Gastrocnemius medialis (tissue), 4 donors: ENCODE data around the gene FAM107B. TPM values are rescaled to one million over a fixed set of nuclear protein-coding genes. Genes with fewer than 3 reads are reported as not detected.

Experiments
- ATAC-seq, 2 donors: fragments of 150-250 bp; one replicate each; pipeline ENCODE4 v1.9.1; 2016
- DNase-seq, 2 donors: peaks; one replicate each; pipeline ENCODE4 v3.0.0-alpha.2; 2019
- H3K27ac ChIP-seq, 4 donors: fragments of 200-600 bp; sonication (generic); 1 replicate in 1 of 4; 2 replicates in 3 of 4; pipeline ENCODE4 v1.5.1; 2016 to 2018; ENCODE audit warnings: mild to moderate bottlenecking in 2 of 4, moderate library complexity in 1 of 4
- H3K27me3 ChIP-seq, 3 donors: fragments of 200-600 bp; sonication (generic) in 2 of 3; 1 replicate in 1 of 3; 2 replicates in 2 of 3; pipeline versions ENCODE4 v1.5.1 to v1.6.0; 2016 to 2019; ENCODE audit warnings: mild to moderate bottlenecking in 1 of 3, moderate library complexity in 1 of 3
- H3K36me3 ChIP-seq, 2 donors: fragments of 200-600 bp; sonication (generic) in 1 of 2; one replicate each; pipeline ENCODE4 v1.5.1; 2017 to 2018
- H3K4me1 ChIP-seq, 2 donors: fragments of 200-600 bp; sonication (generic) in 1 of 2; one replicate each; pipeline ENCODE4 v1.5.1; 2016 to 2017; ENCODE audit warnings: mild to moderate bottlenecking in 2 of 2
- H3K4me3 ChIP-seq, 4 donors: fragments of 200-600 bp; sonication (generic) in 3 of 4; 1 replicate in 1 of 4; 2 replicates in 3 of 4; pipeline ENCODE4 v1.5.1; 2016 to 2019; ENCODE audit warnings: mild to moderate bottlenecking in 2 of 4
- H3K9me3 ChIP-seq, 3 donors: fragments of 200-600 bp; sonication (generic) in 2 of 3; 1 replicate in 1 of 3; 2 replicates in 2 of 3; pipeline ENCODE4 v1.5.1; 2016 to 2019
- POLR2A ChIP-seq, 2 donors: fragments of 450-650 bp; IDR thresholded peaks; one replicate each; pipeline ENCODE4 v1.6.1; 2017; ENCODE audit warnings: antibody characterized with exemption in 2 of 2, mild to moderate bottlenecking in 2 of 2, moderate library complexity in 2 of 2
- in situ Hi-C, 4 donors: fragments of 200-750 bp; cut with MboI; loops; one replicate each; pipeline versions ENCODE4 v1.15.0 to v1.8.0; 2017; ENCODE audit warnings: low sequenced_read_pairs in 4 of 4
- intact Hi-C: fragments of 100-400 bp; cut with DNase I; formaldehyde crosslinking; loops from one replicate; pipeline ENCODE4 v1.15.1; 2023; ENCODE audit warnings: low total_unique reads
- total RNA-seq, 4 donors: library from RNA; depleted of rRNA; stranded (reverse); fragments of >200 nt; gene quantifications; one replicate each; pipeline versions ENCODE4 v1.1.0 to v1.2.3, GENCODE V29; 2016
- TF ChIP-seq, protein P1 (sequence below), 5 experiments: fragments of 450-650 bp in 3 of 5; fragments of 200-600 bp in 2 of 5; sonication (generic) in 2 of 5; IDR thresholded peaks in 4 of 5; conservative IDR thresholded peaks in 1 of 5; 1 replicate in 4 of 5; 2 replicates in 1 of 5; pipeline ENCODE4 v1.5.1; 2016 to 2019; ENCODE audit warnings: antibody characterized with exemption in 5 of 5, mild to moderate bottlenecking in 3 of 5, moderate library complexity in 3 of 5

The FAM107B gene
- total RNA-seq, 4 donors from 2014 or later, result 1.5 to 3.7 (median 2.6) TPM

DNA sequence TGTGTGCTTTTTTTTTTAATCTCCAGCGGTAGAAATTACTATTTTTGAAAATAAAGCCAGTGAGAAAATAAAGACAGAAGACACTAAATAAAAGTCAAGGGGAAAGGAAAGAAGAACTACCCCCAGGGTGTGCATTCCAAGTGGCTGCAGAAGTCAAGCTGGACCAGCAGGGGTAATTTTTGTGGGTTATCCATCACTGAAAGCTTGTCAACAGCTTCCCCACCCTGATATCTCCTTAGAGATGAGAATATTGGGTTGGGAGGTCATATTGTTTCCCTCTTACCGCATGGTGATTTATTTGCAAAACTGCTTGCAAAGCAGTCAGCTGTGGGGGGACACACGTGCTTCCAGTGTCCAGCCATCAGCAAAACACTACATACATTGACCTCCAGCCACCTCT, 46.4 kb downstream of the FAM107B start:
- H3K4me1 ChIP-seq, result no peaks in the 10 kb centered on the region
- intact Hi-C loops, result no loop called here
- no peaks in the 10 kb centered on the region for H3K36me3 ChIP-seq
- no peak overlapping the region for H3K4me3 ChIP-seq
- H3K27ac ChIP-seq, result no peak overlapping the region
- in situ Hi-C loops, result no loop called here
- ATAC-seq (no peak), DNase-seq (no peak)
- no peaks in the 10 kb centered on the region for H3K9me3 ChIP-seq
- TF ChIP-seq, protein P1, sequence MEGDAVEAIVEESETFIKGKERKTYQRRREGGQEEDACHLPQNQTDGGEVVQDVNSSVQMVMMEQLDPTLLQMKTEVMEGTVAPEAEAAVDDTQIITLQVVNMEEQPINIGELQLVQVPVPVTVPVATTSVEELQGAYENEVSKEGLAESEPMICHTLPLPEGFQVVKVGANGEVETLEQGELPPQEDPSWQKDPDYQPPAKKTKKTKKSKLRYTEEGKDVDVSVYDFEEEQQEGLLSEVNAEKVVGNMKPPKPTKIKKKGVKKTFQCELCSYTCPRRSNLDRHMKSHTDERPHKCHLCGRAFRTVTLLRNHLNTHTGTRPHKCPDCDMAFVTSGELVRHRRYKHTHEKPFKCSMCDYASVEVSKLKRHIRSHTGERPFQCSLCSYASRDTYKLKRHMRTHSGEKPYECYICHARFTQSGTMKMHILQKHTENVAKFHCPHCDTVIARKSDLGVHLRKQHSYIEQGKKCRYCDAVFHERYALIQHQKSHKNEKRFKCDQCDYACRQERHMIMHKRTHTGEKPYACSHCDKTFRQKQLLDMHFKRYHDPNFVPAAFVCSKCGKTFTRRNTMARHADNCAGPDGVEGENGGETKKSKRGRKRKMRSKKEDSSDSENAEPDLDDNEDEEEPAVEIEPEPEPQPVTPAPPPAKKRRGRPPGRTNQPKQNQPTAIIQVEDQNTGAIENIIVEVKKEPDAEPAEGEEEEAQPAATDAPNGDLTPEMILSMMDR (IDR thresholded peaks at IDR 0.05 in 4 of 5, conservative IDR thresholded peaks at IDR 0.05 in 1 of 5), result no peak
- TF ChIP-seq POLR2A (IDR thresholded peaks at IDR 0.05), result no peak
- H3K27me3 ChIP-seq, result no peaks in the 10 kb centered on the region

DNA sequence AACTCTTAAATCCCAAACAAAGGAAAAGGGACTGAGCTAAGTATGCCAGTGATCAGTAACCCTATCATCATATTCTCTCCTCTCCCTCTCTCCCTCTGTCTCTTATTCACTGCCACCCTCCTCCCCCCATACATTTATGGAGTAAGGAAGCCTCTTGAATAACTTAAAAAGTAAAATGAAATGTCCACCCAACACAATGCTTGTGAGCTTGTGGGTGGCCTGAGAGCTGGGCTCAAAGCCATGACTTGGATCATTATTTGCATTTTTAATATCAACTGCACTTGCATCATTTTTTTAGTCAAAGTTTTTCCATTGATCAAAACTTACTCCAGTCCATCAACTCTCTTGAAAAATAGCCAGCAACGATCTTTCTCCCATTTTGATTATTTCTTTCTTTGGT, 46.8 kb downstream of the FAM107B start:
- Histone ChIP-seq H3K27me3 (no peaks in the 10 kb centered on the region), H3K9me3 (no peaks in the 10 kb centered on the region), H3K36me3 (no peaks in the 10 kb centered on the region), H3K4me3 (no peak overlapping the region), H3K4me1 (no peaks in the 10 kb centered on the region), H3K27ac (no peak overlapping the region)
- no peak for ATAC-seq
- intact Hi-C loops, result no loop called here
- TF ChIP-seq, protein P1 (IDR thresholded peaks at IDR 0.05 in 4 of 5, conservative IDR thresholded peaks at IDR 0.05 in 1 of 5), result no peak
- TF ChIP-seq POLR2A (IDR thresholded peaks at IDR 0.05), result no peak
- DNase-seq, result no peak
- in situ Hi-C loops, result no loop called here

DNA sequence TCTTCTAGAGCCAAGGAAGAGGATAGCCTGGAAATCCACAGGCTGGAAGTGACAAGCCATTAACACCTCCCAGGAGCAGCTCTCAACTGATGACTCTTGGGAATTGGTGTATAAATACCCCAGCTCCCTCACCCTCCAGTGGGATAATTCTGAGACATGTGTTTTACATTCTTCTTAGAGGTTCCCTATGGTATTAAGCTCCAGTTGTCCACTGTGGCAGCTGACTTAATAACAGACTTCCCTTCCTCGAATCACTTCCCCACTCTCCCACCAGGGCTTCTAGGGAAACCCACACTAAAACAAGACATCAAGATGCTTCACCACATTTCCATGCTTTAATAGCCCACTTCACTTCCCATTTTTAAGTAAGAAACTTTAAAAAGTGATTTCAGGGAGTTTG, 47.2 kb downstream of the FAM107B start:
- Histone ChIP-seq H3K4me3 (no peak overlapping the region), H3K4me1 (no peaks in the 10 kb centered on the region), H3K27ac (no peak overlapping the region), H3K9me3 (no peaks in the 10 kb centered on the region), H3K27me3 (no peaks in the 10 kb centered on the region), H3K36me3 (no peaks in the 10 kb centered on the region)
- TF ChIP-seq, protein P1 (IDR thresholded peaks at IDR 0.05 in 4 of 5, conservative IDR thresholded peaks at IDR 0.05 in 1 of 5), result no peak
- TF ChIP-seq POLR2A (IDR thresholded peaks at IDR 0.05), result no peak
- in situ Hi-C loops, result no loop called here
- DNase-seq (no peak), ATAC-seq (no peak)
- intact Hi-C loops, result no loop called here

DNA sequence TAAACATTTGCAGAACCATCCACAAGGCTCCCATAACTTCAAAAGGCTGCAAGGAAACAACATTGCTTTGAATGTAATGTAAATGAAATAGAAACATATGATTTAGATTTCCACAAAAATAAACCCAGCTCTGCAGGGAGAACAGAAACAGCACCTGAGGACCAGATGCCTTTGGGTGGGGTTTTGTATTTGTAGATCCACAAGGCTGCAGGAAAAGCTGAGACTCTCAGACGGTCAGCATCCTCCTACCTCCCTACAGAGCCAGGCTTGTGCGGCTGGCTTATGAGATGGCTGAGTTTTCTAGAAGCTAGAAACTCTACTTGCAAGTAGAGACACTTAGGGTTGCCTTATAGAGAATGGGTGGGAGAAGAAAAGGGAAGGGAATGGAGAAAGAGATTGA, 49.8 kb downstream of the FAM107B start:
- no peak overlapping the region for H3K27ac ChIP-seq
- in situ Hi-C loops, result no loop called here

More for the DNA sequence above, 49.8 kb downstream of the FAM107B start:
- Histone ChIP-seq H3K27me3 (no peaks in the 10 kb centered on the region), H3K9me3 (no peaks in the 10 kb centered on the region), H3K4me1 (no peaks in the 10 kb centered on the region), H3K4me3 (no peak overlapping the region), H3K36me3 (no peaks in the 10 kb centered on the region)
- no peak for TF ChIP-seq POLR2A (IDR thresholded peaks at IDR 0.05)
- TF ChIP-seq, protein P1 (IDR thresholded peaks at IDR 0.05 in 4 of 5, conservative IDR thresholded peaks at IDR 0.05 in 1 of 5), result no peak
- intact Hi-C loops, result no loop called here
- no peak for DNase-seq
- no peak for ATAC-seq
